NCI-H1092 (cell line): ENCODE results near the gene ZFYVE27.

Source experiments
- DNase-seq: peaks from one replicate; lab custom pipeline; 2025; lab: John Stamatoyannopoulos, UW

The ZFYVE27 gene

DNA sequence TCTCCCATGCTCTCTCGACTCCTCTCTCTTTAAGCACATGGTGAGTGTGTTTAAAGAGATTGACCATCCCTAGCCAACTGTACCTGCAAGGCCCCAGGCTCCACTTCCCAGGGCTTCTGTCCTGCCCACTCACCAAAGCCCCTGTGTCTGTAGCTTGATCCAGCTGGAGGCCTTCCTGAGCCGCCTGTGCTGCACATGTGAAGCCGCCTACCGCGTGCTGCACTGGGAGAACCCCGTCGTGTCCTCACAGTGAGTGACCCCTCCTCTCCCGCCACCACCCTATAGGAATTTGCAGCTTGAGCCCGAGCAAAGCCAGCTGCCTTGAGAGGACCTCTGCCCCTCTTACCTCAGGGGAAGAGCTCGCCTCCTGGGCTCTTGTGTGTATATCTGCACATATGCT, 11.2 kb downstream of the ZFYVE27 start:
- DNase-seq, result no peak

DNA sequence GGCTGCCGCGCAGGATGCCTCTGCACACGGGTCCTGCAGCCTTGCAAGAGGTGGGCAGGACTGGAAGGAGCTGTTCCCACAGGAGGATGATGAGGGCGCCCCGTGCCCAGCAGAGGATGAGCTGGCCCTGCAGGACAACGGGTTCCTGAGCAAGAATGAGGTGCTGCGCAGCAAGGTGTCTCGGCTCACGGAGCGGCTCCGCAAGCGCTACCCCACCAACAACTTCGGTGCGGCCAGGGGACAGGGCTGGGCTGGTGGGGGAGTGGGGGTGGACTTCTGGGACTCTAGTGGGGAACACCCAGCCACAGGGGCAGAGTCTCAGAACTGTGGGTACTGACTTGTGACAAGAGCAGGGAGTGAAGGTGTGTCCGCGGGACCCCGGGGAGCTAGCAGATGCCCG, 16.0 kb downstream of the ZFYVE27 start:
- DNase-seq, result no peak

DNA sequence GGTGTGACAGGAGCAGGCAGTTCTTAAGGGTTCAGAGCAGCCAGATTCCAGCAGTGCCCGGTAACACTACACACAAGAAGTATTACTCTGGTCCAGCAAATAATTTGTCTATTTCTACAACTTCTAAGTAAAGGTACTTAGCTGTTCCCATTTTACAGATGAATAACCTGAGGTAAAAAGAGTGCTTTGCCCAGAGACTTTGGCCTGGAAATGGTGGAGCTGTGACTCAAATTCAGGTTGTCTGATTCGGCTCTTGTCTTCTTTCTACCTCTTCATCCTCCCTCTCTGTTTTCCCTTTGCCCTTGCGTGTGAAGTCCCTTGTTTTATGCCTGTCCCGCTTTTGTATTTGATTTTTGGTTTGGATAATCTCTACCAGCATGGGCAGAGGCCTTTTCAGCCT, 17.8 kb downstream of the ZFYVE27 start:
- no peak for DNase-seq

DNA sequence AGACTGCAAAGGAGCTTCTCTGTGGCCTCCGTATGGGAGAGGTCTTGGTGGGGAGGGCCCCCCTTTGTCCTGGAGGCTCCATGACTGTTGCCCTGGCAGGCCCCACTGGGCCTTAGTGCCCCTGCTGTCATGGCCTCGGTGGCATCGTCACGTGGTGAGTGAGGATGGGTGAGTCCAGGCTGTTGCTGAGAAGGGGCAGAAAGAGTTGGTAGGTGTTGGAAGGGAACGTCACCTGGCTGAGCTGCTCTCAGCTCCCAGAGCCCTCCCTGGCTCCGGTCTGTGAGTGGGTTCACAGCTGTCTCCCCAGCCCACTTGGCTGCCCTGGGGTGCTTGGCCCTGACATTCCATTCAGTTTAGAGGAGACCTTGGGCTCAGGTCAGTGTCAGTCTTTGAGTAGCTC, 18.8 kb downstream of the ZFYVE27 start:
- DNase-seq, result no peak

DNA sequence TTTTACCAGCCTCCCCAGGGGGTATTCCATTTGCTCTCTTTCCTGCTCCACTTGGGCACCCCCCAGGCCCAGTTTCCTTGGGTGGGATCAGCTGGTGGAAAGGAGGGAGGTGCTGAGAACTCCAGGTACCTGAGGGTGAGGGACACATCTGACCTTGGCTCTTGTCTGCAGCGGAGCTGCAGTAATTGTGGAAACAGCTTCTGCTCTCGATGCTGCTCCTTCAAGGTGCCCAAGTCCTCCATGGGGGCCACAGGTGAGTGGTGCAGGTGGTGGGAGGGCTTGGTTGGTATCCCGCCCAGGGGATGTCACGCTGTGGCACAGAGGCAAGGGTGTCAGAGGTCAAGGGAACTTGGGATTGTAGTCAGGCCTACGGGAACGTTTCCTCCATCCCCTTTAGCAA, 20.5 kb downstream of the ZFYVE27 start:
- no peak for DNase-seq

DNA sequence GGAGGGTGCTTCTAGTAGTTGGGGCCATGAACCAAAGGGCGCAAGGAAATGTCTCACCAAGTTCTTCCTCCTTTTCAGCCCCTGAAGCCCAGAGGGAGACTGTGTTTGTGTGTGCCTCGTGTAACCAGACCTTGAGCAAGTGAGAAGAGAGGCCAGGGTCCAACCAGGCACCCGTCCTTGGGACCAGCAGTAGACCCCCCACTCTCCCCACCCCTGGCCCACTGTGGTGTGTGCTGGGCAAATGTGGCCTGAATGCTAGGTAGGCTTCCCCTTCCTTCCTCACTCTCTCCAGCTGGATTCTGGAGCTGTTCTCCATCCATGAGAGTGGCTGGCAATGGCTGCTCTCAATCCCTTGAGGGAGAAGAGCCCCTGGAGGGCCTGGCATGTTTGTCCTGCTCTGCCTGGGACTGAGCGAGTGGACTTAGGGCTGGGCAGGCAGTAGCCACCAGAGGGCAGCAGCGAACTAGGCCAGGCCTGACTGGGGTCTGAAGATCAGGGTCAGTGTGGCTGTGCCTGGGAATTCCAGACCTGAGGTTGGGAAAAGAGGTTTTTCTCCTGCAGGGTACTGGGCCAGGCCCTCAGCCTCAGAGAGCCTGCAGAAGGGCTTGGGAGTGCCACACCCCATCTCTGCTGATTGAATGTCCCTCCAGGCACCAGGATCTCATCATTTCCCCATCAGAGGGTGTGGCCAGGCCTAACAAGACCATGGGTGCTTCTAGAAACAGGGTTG, 22.4 kb downstream of the ZFYVE27 start:
- DNase-seq, result peak; percentile 34

DNA sequence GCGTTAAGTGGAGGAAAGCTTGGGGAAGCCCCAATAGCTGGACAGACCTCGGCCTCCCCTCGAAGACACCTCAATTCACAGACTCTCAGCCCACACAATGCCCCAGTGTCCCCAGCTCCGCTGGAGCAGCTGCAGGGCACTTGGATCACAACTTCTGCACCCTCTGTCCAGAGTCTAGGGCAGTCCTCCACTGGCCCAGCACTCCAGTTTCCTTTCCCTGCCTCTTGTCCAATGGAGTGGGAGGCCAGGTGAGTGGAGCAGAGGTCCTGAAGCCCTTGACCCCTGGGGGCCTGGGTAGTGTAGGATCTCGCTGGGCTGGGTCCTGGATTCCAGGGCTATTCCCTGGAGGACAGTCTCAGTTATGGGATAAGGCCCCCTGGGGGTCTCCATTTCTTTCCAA, 23.0 kb downstream of the ZFYVE27 start:
- no peak for DNase-seq

DNA sequence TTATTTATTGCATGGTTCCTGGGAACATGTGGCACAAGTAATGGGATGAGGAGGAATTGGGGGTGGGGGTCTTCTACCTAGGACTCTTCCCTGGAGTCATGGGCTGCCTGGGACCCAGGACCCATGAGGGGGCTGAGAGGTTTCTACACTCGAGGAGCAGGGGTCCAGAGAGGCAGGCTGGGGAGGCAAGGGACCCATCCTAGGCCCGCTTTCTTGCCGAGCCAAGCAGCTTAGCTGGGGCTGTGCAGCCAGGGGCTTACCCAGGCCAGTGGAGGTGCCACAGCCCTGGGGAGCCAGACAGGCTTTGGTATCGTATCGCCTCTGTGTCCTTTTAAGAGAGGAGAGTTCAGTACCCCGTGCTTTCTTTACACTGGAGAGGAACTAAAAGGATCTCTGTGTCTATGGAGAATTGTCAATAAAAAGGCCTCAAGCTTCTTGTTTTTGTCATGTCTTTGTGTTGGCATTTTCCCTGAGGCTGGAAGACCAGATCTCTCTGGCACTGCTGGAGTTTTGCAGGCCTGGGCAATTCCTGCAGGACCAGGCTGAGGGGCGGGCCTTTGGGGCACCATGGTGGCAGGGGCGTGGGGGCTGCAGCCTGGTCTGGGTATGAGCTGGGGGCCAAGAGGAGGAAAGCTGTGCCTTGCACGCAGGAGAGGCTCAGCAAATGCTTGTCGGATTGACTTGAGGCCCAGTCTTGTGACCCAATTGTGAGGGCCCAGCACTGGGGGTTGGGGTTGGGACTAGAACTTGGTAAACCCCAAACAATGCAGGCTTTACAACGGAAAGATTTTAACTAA, 23.7 kb downstream of the ZFYVE27 start:
- DNase-seq, result no peak

DNA sequence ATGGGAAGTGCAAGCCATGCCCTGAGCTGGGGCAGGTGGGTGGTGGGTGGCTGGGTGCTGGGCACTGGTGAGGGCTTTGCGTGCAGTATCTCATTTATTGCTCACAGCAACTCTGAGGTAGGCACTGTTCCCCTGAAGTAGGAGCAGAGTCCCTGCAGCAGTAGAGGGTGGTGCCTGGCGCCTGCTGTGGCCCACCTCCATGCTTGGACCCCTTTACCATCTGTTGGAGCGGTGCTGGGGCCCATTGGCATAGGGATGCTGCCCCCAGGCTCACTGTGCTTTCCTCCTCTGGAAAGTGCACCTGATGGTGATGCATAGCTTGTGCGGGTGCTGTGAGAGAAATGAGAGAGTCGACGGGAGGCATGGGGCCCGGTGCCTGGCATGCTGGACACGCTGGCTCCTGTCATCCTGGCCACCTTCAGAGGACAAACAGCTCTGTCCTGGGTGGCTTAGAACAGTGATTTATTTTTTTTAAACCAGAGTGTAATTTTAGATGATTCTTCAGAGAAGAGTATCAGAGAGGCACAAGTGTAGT, 24.5 kb downstream of the ZFYVE27 start:
- no peak for DNase-seq

DNA sequence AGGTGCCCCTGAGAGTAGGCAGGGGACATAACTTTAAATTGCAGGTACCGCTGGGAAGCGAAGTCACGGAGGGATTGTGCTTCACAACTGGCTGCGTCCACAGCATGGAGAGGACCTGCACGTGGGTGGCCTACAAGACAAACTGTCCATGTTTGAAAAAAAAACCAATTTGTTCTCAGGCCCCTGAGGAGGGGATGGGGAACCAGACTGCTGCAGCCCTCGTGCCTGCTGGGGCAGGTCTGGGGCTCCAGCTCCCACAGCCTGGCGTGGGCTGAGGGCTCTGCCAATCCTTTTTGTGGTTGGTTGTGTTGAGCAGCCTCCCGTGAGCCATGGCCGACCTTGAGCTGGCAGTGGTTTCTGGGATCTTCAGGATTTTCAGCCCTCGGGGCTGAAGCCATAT, 25.1 kb downstream of the ZFYVE27 start:
- DNase-seq, result no peak

DNA sequence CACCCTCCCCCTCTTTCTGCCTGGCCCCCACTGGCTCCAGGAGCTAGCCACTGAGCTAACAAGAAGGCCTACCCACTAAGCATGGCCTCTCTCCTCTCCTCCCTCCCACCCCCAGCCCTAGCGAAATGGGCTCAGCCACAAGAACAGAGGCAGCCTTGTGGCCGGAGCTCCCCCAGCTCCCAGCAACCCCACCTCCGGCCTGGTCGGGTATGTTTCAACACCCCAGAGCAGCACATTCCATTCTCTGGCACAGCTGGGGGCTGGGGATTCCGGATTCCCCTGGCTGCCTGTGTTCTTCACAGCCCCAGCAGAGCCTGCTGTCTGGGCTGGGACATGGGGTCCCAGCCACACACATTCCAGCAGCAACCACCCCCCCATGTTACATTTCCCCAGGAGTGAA, 25.9 kb downstream of the ZFYVE27 start:
- no peak for DNase-seq

DNA sequence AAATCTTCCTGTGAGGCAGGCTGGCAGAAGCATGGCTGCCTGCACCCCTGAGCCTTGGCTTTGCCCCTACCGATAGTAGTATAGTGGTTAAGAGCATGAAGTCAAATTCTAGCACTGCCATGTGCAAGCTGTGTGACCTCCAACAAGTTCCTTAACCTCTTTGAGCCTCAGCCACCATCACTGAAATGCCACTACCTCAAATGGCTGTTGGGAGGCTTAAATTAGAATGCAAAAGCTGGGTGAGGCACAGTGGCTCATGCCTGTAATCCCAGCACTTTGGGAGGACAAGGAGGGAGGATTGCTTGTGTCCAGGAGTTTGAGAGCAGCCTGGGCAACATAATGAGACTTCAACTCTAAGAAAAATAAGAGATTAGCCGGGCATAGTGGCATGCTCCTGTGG, 26.5 kb downstream of the ZFYVE27 start:
- no peak for DNase-seq

DNA sequence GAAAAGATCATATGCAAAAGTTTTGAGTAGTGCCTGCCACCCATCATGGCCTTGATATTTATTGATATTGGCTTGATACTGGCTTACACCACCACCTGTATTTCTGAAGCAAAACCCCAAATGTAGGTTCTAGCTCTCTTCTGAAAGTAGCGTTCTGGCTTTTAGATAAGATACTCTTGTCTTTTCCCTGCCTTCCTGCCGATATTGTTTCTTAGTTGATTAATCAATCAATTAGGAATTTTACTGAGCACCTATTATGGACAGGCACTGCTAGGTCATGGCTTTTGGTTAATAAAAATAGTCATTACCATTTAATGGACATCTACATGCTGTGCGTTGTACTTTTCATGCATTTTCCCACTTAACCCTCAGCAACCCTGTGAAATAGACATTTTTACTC, 27.0 kb downstream of the ZFYVE27 start:
- no peak for DNase-seq

DNA sequence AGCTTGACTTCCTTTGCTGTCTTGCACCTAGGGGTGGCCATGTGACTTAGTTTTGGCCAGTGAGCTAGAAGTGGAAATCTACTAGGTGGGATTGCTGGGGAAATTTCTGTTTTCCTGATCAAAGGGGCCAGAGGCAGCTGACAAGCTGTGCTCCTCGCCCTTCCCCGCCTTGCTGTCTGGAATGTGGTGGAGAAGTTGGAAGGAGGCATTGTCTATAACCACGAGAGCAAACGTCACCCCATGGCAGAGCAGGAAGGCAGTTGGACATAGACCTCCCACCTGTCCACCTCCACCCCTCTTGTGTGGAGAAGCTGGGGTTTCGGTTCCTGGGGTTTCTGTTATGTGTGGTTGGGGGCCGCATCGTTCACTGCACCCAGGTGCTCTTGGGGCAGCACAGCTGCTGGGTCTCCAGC, 27.6 kb downstream of the ZFYVE27 start:
- no peak for DNase-seq

DNA sequence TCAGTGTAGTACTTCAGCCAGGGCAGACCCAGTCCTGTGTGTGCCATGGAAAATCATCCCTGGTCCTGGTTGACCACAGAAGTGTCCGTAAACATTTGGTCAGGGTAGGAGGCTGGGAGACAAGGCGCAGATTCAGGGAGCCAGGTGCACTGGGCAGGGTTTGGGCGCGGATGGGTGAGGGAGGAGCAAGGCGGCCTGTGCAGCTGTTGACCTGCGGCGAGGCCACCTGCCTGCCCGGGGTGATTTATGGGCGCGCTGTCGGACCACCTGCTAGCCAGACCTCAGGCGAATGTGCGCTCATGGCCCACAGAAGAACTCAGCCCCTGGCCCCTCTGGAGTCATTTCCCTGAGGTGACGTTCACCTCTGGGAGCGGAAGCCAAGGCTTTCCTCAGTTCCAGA, 28.3 kb downstream of the ZFYVE27 start:
- no peak for DNase-seq

DNA sequence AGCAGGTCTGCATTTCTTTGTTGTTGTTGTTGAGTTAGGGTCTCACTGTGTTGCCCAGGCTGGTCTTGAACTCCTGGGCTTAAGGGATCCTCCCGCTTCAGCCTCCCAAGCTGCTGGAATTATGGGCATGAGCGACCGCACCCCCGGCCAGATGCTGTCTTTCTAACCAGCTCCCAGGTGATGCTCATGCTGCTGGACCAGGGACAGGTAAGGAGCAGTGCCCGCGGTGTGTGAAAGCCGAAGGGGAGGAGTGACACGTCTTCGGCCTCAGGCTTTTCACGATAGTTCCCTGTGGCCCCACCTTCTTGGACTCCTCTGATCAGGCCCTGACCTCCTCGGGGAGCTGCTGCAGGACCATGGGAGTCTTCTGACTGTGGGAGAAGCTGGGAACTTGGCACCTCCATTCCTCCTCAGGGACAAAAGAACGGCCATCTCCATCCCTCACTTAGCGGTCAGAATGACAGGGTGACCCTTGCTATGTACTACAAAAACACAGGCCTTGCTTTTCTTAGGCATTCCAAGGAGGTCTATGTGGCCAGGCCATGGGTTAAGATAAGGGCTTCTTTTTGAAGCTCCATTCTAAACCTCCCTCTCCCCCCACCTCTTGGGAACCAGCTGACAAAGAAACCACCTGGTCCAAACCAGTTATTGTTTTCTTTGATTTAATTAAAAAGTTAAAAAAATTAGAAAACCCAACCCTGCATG, 29.3 kb downstream of the ZFYVE27 start:
- DNase-seq, result no peak

DNA sequence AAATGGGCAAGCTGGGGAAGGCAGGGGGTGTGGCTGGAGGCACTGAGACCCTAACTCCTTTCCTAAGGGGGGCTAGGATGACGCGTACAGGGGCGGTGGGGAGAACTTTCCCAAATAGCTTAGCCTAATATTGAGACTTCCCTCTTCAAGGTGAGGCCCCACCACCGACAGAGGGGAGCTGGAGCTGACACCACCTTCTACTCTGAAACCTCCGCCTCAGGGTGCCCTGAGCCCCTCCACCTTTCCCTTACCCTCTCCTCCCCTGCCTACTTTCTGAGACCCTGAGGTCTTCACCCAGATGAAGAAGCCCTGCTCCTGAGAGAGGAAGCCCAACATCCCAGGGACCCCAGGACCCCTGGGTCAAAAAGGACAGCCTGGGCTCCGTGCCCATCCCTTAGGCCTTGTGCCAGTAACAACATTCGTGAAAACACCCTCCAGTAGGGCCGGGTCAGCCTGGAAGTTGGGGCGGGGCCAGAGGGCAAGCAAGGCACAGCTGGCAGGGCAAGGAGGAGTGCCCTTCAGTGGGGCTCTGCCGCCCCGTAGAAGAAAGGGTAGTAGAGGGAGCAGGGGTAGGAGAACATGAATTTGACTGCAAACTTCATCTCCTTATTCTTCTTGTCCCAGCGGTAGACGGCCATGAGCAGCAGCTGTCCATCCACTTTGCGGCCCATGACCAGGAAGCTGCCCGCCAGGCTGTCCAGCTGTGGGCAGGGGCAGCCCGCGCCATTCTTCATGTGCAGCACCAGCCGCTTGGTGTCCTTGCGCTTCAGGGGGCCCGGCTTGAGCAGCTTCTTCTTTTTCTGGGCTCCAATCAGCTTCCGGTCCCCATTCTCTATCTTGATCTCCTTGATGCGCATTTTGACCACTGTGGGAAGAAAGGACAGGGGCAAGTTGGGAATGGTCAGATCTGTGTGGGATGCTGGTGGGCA, 30.3 kb downstream of the ZFYVE27 start:
- no peak for DNase-seq

DNA sequence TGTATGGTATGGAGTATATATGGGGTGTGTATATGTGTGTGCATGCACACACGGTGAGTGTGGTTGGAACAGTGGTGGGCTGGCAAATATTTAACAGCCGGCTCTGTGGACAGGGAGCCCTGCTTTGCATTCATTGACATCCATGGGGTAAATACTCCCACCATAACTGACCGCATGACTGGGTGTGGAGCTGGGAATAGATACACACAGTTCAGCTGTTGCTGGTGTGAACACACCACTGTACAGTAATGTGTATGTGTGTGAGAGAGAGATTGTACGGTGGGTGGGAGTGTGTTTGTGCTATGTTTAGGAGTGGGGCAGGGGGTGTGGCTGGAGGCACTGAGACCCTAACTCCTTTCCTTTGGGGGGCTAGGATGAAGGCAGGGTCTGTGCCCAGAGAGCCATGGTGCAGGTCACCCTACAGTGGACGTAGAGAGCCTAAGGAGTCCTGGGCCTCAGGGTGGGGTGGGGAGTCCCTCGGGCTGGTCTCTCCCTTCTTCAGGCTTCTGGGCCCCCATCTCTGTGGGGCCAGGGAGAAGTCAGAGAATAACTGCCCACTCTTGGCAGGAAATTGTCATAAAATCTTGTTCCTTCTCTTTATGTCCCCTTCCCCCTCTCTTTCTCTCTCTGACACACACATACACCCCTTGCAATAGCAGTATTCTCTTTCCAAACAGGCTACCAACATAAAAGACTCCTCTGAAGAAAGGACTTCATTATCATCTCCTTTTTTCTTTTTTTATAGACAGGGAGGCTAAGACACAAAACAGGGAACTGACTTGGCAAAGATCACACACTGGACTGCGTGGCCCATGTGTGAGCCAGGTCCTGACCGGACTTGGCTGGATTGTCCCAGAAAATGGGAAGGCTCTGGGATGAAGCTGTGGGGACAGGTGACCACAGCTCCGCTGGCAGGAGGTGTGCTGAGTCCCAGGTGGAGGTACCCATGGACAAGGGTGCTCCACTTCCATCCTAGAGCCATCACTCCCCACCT, 31.7 kb downstream of the ZFYVE27 start:
- no peak for DNase-seq

DNA sequence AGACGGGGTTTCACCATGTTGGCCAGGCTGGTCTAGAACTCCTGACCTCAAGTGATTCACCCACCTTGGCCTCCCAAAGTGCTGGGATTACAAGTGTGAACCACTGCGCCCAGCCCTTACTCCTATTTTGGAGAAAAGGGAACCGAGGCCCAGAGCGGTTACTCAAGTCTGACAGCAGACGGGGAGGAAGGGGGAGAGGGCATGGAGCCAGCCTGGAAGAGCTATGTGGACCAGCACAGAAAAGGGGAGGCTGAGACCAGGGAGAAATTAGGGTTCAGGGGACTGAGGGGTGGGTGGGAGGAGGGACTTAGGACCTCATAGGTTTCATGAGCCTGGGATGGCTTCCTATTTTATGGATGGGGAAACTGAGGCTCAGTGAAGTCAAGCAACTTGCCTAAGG, 33.3 kb downstream of the ZFYVE27 start:
- no peak for DNase-seq
